ENCODE data around the gene RAB11FIP4. TPM values are rescaled to one million over a fixed set of nuclear protein-coding genes. Genes with fewer than 3 reads are reported as not detected.

RAB11FIP4 gene
- total RNA-seq, 2 donors from 2014 or later, result 35.6 to 62.2 TPM

GRCh38 chr17:31444026-31444425 is 52.6 kb downstream of the RAB11FIP4 start:
- no peak overlapping the region for H3K4me3 ChIP-seq (ENCODE audit: low read length)
- Mint-ChIP-seq H3K4me1 (no peaks in the 10 kb centered on the region), H3K4me3 (no peak overlapping the region), H3K27ac (no peak overlapping the region), H3K36me3 (ENCODE audit: low read depth) (no peaks in the 10 kb centered on the region), H3K27me3 (ENCODE audit: insufficient read depth) (no peaks in the 10 kb centered on the region), H3K9me3 (no peaks in the 10 kb centered on the region)
- no peak overlapping the region for H3K9ac ChIP-seq (ENCODE audit: extremely low read depth, low read length, poor library complexity, severe bottlenecking)
- H3K27me3 ChIP-seq (ENCODE audit: control insufficient read depth, insufficient read depth, low read length, poor library complexity, severe bottlenecking), result no peaks in the 10 kb centered on the region
- no peak overlapping the region for H3K27ac ChIP-seq (ENCODE audit: low read depth, low read length)
- no peaks in the 10 kb centered on the region for H3K4me1 ChIP-seq (ENCODE audit: control insufficient read depth, insufficient read depth, low read length)
- H3K9me3 ChIP-seq (ENCODE audit: control insufficient read depth, low read length), result no peaks in the 10 kb centered on the region
- WGBS, 2 experiments (ENCODE audit: insufficient coverage in 1 of 2, insufficient read length in 1 of 2), result 83 to 100% methylated on average over 1 to 2 of the region's 2 CpGs
- no peak for DNase-seq
- H3K36me3 ChIP-seq (ENCODE audit: control insufficient read depth, insufficient read depth, low read length), result no peaks in the 10 kb centered on the region
- no peak for TF ChIP-seq CTCF (conservative IDR thresholded peaks at IDR 0.05)

- Histone ChIP-seq H3K9me3 (ENCODE audit: control insufficient read depth, low read length) (no peaks in the 10 kb centered on the region), H3K4me3 (ENCODE audit: low read length) (no peak overlapping the region), H3K4me1 (ENCODE audit: control insufficient read depth, insufficient read depth, low read length) (no peaks in the 10 kb centered on the region), H3K27ac (ENCODE audit: low read depth, low read length) (no peak overlapping the region), H3K9ac (ENCODE audit: extremely low read depth, low read length, poor library complexity, severe bottlenecking) (no peak overlapping the region), H3K27me3 (ENCODE audit: control insufficient read depth, insufficient read depth, low read length, poor library complexity, severe bottlenecking) (no peaks in the 10 kb centered on the region), H3K36me3 (ENCODE audit: control insufficient read depth, insufficient read depth, low read length) (no peaks in the 10 kb centered on the region)
- no peaks in the 10 kb centered on the region for H3K9me3 Mint-ChIP-seq
- H3K4me3 Mint-ChIP-seq, result no peak overlapping the region
- H3K27ac Mint-ChIP-seq, result no peak overlapping the region
- 93 to 98% methylated on average over 8 to 13 of the region's 13 CpGs for WGBS, 2 experiments (ENCODE audit: insufficient coverage in 1 of 2, insufficient read length in 1 of 2)
- H3K4me1 Mint-ChIP-seq, result no peaks in the 10 kb centered on the region
- H3K36me3 Mint-ChIP-seq (ENCODE audit: low read depth), result no peaks in the 10 kb centered on the region
- TF ChIP-seq CTCF (conservative IDR thresholded peaks at IDR 0.05), result peak; percentile 53
- no peak for DNase-seq
- no peaks in the 10 kb centered on the region for H3K27me3 Mint-ChIP-seq (ENCODE audit: insufficient read depth)
These were observed 54.9 kb downstream of the RAB11FIP4 start for GRCh38 chr17:31446195-31446967.

- no peak for TF ChIP-seq CTCF (conservative IDR thresholded peaks at IDR 0.05)
- H3K4me3 ChIP-seq (ENCODE audit: low read length), result no peak overlapping the region
- no peaks in the 10 kb centered on the region for H3K4me1 ChIP-seq (ENCODE audit: control insufficient read depth, insufficient read depth, low read length)
- H3K27ac Mint-ChIP-seq, result no peak overlapping the region
- H3K4me1 Mint-ChIP-seq, result peaks cover 6% of the 10 kb centered on the region
- no peak overlapping the region for H3K27ac ChIP-seq (ENCODE audit: low read depth, low read length)
- H3K9me3 Mint-ChIP-seq, result no peaks in the 10 kb centered on the region
- no peaks in the 10 kb centered on the region for H3K36me3 ChIP-seq (ENCODE audit: control insufficient read depth, insufficient read depth, low read length)
- no peak overlapping the region for H3K9ac ChIP-seq (ENCODE audit: extremely low read depth, low read length, poor library complexity, severe bottlenecking)
- no peaks in the 10 kb centered on the region for H3K27me3 ChIP-seq (ENCODE audit: control insufficient read depth, insufficient read depth, low read length, poor library complexity, severe bottlenecking)
- DNase-seq, result no peak
- H3K9me3 ChIP-seq (ENCODE audit: control insufficient read depth, low read length), result no peaks in the 10 kb centered on the region
- H3K27me3 Mint-ChIP-seq (ENCODE audit: insufficient read depth), result no peaks in the 10 kb centered on the region
- 80 to 88% methylated on average over 4 to 5 of the region's 5 CpGs for WGBS, 2 experiments (ENCODE audit: insufficient coverage in 1 of 2, insufficient read length in 1 of 2)
- no peaks in the 10 kb centered on the region for H3K36me3 Mint-ChIP-seq (ENCODE audit: low read depth)
- H3K4me3 Mint-ChIP-seq, result no peak overlapping the region
These were observed 57.1 kb downstream of the RAB11FIP4 start for GRCh38 chr17:31448467-31449077.

Data from endodermal cell (in vitro differentiated cells).